Measurements from ENCODE around the gene CYP4F22. TPM values are rescaled to one million over a fixed set of nuclear protein-coding genes. Genes with fewer than 3 reads are reported as not detected.

The CYP4F22 gene
- total RNA-seq, 4 donors from 2014 or later = 0.30 TPM; not detected in 3

- TF ChIP-seq CTCF (IDR thresholded peaks at IDR 0.05) (no peak), EP300 (IDR thresholded peaks at IDR 0.05) (no peak), POLR2A (IDR thresholded peaks at IDR 0.05) (no peak)
- no peak overlapping the region for H3K27ac ChIP-seq
- H3K27me3 ChIP-seq = no peaks in the 10 kb centered on the region
- no peak overlapping the region for H3K4me3 ChIP-seq
- no peaks in the 10 kb centered on the region for H3K36me3 ChIP-seq
- WGBS, 2 donors = 75 to 78% methylated on average over 10 of the region's 10 CpGs
- no peaks in the 10 kb centered on the region for H3K9me3 ChIP-seq
- DNase-seq (ENCODE audit: low spot score in 2 of 2) = no peak
- no peaks in the 10 kb centered on the region for H3K4me1 ChIP-seq
Observed at GRCh38 chr19:15498156-15498858, 10.0 kb upstream of the CYP4F22 start.

GRCh38 chr19:15498910-15499309 is 9.4 kb upstream of the CYP4F22 start:
- H3K27me3 ChIP-seq = peaks cover 0 to 2% of the 10 kb centered on the region in 2 donors
- no peak overlapping the region for H3K27ac ChIP-seq
- no peaks in the 10 kb centered on the region for H3K36me3 ChIP-seq
- WGBS, 2 donors = 51 to 61% methylated on average over 6 of the region's 6 CpGs
- H3K4me1 ChIP-seq = no peaks in the 10 kb centered on the region
- no peaks in the 10 kb centered on the region for H3K9me3 ChIP-seq
- TF ChIP-seq EP300 (IDR thresholded peaks at IDR 0.05) (no peak), CTCF (IDR thresholded peaks at IDR 0.05) (no peak), POLR2A (IDR thresholded peaks at IDR 0.05) (no peak)
- H3K4me3 ChIP-seq = no peak overlapping the region
- DNase-seq (ENCODE audit: low spot score in 2 of 2) = no peak

- Histone ChIP-seq H3K4me3 (no peak overlapping the region), H3K4me1 (no peaks in the 10 kb centered on the region), H3K36me3 (no peaks in the 10 kb centered on the region), H3K27me3 (peaks cover 0 to 14% of the 10 kb centered on the region in 2 donors), H3K9me3 (no peaks in the 10 kb centered on the region), H3K27ac (no peak overlapping the region)
- WGBS, 2 donors = 35 to 40% methylated on average over 1 of the region's 1 CpG
- DNase-seq (ENCODE audit: low spot score in 2 of 2) = no peak
- TF ChIP-seq CTCF (IDR thresholded peaks at IDR 0.05) (no peak), EP300 (IDR thresholded peaks at IDR 0.05) (no peak), POLR2A (IDR thresholded peaks at IDR 0.05) (no peak)
Observed at GRCh38 chr19:15501596-15501995, 6.7 kb upstream of the CYP4F22 start.

- H3K36me3 ChIP-seq = no peaks in the 10 kb centered on the region
- peaks cover 0 to 20% of the 10 kb centered on the region in 2 donors for H3K27me3 ChIP-seq
- no peak overlapping the region for H3K27ac ChIP-seq
- no peak overlapping the region for H3K4me3 ChIP-seq
- TF ChIP-seq EP300 (IDR thresholded peaks at IDR 0.05) (no peak), POLR2A (IDR thresholded peaks at IDR 0.05) (no peak), CTCF (IDR thresholded peaks at IDR 0.05) (no peak)
- 43 to 67% methylated on average over 1 of the region's 1 CpG for WGBS, 2 donors
- H3K4me1 ChIP-seq = no peaks in the 10 kb centered on the region
- no peaks in the 10 kb centered on the region for H3K9me3 ChIP-seq
- no peak for DNase-seq (ENCODE audit: low spot score in 2 of 2)
Observed at GRCh38 chr19:15502264-15502663, 6.1 kb upstream of the CYP4F22 start.

- H3K27me3 ChIP-seq = peaks cover 0 to 51% of the 10 kb centered on the region in 2 donors
- 60 to 66% methylated on average over 5 of the region's 5 CpGs for WGBS, 2 donors
Observed at GRCh38 chr19:15506074-15506571, 2.2 kb upstream of the CYP4F22 start.

More at GRCh38 chr19:15506074-15506571, 2.2 kb upstream of the CYP4F22 start:
- TF ChIP-seq CTCF (IDR thresholded peaks at IDR 0.05) (no peak), EP300 (IDR thresholded peaks at IDR 0.05) (no peak), POLR2A (IDR thresholded peaks at IDR 0.05) (no peak)
- H3K27ac ChIP-seq = no peak overlapping the region
- no peak for DNase-seq (ENCODE audit: low spot score in 2 of 2)
- H3K4me1 ChIP-seq = peaks cover 0 to 12% (median 0%) of the 10 kb centered on the region in 4 donors
- no peak overlapping the region for H3K4me3 ChIP-seq
- H3K36me3 ChIP-seq = no peaks in the 10 kb centered on the region
- H3K9me3 ChIP-seq = no peaks in the 10 kb centered on the region

Data from tibial nerve (tissue), 4 donors.